DMS 273 treated with DMSO at 0.1 percent for 48 hours (cell line): ENCODE data around the gene PDE4D.
A peak's percentile ranks its signal among the peaks of the same experiment; 100 is the strongest.
"Not testable (repeated sequence)": the region's sequence is repeated elsewhere in the genome, so short reads cannot be mapped to it uniquely, and the experiment has no call there.

ENCODE experiments used
- DNase-seq: peaks from one replicate; lab custom pipeline; 2025; lab: John Stamatoyannopoulos, UW

Gene PDE4D

DNA sequence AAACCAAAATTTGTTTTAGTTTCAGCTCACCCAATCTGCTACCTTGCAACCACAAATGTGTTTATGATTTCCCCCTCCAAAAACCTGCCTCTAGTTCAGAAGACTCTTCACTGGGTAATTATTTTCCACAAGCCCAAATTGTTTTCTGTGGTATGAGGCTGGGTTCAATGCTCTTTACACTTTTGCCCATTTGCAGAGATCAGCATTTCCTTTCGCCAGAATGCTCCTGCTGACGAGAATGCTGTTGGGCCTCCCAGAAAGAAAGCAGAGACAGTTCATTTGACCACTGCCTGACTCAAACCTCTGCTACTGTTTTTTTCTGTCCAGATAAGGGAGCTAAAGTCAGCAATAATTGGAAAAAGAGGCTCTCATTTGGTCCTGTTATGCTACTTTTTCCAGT lies 427.3 kb downstream of the PDE4D start:
- DNase-seq, result no peak

DNA sequence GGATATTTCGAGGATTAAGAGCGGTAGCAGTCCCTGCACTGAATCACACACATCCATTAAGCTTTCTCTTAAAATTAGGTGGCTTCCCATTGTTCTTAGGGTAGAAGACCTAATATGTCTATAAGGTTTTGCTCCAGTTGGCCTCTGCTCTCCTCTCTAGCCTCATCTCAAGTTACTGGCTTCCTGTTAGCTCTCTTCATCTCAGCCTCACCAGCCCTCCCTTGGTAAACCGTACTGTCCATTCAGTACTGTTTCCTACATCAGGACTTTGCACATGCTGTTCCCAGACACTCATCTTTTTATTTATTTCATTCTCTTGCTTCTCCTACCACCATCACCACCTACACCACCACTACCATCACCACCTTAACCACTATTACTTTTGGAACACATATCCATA lies 428.6 kb downstream of the PDE4D start:
- DNase-seq, result no peak

- not testable (repeated sequence) for DNase-seq
These were observed 429.8 kb downstream of the PDE4D start for GRCh38 chr5:59463618-59464166.

DNA sequence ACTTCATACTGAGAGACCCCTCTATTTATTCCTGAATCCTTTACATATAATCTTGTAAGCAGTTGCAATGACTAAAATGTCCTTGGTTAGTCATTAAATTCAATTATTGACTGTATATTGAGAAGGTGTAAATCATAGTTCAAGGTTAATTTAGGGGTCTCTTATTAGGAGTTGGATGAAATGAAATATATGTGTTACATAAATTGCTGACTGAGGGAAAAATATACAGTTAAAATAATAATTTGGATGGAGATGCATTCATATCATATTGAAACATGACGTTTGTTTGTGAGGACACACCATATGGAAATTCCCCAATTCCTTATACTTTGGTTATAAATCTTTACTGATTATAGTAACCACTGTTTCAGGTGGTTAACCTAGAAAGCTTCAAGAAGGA lies 430.6 kb downstream of the PDE4D start:
- DNase-seq, result no peak

GRCh38 chr5:59460368-59461153 lies 433.0 kb downstream of the PDE4D start:
- DNase-seq, result peak; percentile 89

DNA sequence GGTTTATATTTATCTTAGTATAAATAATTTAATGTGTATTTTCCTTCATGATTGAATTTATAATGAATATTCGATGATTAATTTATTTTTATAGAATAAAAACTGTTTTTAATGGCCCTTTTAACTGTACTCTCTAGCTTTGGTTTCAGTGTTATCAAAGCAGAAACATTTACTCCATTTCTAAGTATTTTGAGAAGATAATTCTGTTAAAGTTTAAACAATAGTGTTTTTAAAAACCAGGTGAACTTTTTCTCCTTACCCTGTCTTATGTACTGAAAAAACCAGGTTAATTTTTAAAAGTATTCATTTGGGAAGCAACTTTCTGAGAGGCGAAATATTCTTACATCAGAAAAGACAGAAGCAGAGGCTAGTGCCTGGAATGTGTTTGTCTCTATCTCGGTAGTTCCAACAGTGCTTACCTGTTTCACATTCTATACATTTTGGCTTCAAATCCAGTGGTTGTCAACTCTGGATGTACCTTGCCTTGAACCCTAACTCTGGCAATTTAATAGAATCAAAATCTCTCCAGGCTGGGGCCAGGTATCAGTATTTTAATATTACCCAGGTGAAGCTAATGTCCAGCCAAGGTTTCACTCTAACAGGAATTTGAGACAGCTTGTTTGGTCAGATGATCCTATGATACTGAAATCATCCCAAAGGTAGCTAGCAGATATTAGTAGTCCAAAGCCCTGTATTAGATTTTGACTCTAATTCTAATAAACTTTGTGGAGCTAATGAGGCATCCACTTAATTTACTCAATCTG lies 434.4 kb downstream of the PDE4D start:
- DNase-seq, result no peak

DNA sequence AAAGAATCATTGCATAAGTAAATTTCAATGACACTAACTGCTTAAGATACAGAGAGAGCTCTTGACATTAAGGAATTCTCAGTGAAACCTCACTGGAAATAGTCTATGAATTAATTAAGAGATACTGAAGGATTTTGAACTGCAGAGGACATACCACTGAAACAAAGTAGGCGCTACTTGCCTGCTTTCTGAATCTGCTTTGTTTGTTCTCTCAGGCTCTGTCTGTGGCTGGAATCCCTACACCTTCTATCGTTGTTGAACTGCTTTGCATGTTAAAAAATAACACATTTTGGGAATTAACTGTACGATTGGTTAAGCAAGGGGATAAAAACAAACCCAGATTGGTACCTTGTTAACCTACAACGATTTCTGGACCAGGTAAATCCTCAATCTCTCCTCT lies 435.2 kb downstream of the PDE4D start:
- DNase-seq, result no peak

DNA sequence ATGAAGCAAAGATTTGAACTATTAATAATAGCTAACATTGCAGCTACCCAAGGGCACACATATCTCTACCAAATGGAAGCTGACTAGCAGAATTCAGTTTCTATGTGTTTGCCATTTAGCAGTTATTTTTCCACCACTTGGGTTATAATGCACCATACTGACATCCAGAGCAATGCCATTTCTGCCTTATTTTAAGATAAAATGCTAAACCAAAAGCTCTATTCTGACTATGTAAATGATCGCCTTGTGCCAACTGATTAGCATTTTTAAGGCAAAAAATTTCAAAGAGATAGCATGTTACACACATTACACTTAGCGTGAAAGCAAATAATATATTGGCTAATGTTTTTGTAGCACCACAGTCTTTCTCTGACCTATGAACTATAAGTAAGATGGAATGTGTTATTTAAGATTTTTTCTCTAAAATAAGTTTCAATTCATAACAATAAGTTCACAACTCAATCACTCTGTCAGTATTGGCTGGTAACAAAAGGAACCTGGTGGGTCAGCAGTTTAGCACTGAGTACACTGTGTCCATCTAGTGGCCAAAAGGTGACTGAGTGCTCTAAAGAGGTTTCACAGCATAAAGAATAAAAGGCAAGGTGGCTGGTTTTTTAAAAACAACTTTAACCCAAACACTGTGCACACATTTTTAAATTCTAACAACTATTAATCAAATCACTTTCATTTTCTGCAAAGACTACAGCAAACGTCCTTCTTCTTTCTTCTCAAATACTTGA lies 443.5 kb downstream of the PDE4D start:
- no peak for DNase-seq

GRCh38 chr5:59446356-59446755 lies 447.2 kb downstream of the PDE4D start:
- DNase-seq, result no peak

DNA sequence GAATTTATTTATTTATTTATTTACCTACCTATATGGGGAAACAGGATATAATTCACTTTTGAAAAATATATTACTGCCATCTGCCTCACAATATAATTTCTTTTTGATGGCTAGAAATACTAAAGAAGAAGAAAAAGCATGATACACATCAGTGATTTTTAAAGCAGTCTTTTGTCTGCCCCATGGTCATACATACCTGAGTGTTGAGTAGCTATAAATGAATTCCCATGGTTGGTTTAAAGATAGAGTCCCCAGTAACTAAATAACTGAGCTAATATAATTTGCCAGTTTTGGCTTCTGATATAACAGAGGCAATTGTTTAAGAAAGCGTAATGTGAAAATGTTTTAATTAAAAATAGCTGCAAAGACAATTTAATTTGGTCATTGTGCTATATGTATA lies 447.8 kb downstream of the PDE4D start:
- DNase-seq, result no peak

DNA sequence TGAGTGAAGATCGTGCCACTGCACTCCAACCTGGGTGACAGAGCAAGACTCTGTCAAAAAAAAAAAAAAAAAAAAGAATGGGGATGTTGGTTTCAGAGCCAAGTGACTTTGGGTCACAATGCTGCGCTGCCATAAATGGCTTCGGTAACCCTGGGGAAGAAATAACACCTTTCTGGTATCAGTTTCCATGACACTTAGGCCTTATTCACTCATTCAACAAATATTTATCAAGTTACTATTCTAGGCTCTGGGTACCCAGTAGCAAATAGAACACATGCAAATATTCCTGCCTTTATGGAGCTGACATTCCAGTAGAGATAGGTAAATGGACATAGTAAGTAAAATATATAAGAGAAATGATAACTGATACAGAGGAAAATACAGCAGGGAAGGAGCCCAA lies 454.2 kb downstream of the PDE4D start:
- DNase-seq, result no peak

- DNase-seq, result no peak
These were observed 456.4 kb downstream of the PDE4D start for GRCh38 chr5:59437176-59437575.

- no peak for DNase-seq
These were observed 457.0 kb downstream of the PDE4D start for GRCh38 chr5:59436364-59437148.

DNA sequence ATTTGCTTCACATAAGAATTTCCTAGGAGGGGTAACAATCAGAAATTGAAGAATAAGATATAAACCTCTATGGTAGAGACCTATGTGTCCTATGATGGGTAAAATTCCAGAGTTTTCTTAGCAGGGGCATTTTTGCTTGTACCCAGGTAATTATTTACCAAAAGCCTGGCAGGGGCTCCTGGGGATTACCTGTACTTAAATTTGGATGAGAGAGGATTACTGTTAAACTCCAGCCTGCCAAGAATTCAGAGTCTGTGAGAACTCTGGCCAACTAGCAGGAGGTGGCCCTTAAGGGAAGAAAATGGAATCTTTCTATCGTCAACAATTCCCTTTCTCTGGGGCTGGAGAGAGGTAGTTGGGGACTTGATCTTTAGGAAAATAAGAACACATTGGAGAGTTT lies 460.4 kb downstream of the PDE4D start:
- no peak for DNase-seq

DNA sequence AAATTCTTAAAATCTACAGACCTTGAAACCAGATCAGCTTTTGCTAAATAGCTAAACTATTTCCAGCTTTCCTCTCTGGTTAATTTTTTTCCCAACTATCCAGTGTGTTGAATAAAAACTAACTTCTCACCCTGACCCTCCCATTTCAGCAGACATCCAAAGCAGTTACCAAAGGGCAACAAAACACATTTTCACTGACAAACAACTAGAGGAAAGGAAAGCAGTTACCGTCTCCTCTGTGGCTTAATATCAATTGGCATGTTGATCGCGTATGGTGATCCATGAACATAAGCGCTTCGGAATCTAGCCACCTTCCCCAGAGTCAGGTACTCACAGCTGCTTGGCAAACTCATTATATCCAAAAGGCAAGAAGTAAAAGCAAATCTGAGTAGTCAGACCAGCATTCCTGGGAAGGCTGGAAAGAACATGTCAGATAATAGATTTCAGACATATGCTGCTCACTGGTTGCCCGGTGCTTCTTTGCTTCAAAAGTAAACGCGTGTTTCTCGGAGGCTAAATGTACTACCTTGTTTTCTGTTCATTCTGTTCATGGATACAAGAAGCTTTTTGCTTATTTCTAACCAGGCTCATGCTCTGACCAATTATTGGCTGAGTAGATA lies 463.4 kb downstream of the PDE4D start:
- no peak for DNase-seq

- DNase-seq, result no peak
These were observed 465.1 kb downstream of the PDE4D start for GRCh38 chr5:59428391-59428790.

- DNase-seq, result no peak
These were observed 469.0 kb downstream of the PDE4D start for GRCh38 chr5:59424515-59424914.

GRCh38 chr5:59423021-59423420 lies 470.5 kb downstream of the PDE4D start:
- DNase-seq, result no peak

- no peak for DNase-seq
These were observed 471.3 kb downstream of the PDE4D start for GRCh38 chr5:59421986-59422941.

GRCh38 chr5:59420596-59420995 lies 472.9 kb downstream of the PDE4D start:
- no peak for DNase-seq
